K562 (cell line): ENCODE measurements around the gene CCNL2. TPM values are rescaled to one million over a fixed set of nuclear protein-coding genes. Genes with fewer than 3 reads are reported as not detected.

Experiments
- ARID3A ChIP-seq: IDR thresholded peaks from 2 replicates; pipeline ENCODE4 v1.6.1; 2012; ENCODE audit warnings: low read depth, low read length, improper control_type of control experiment, borderline replicate concordance
- ARID3B ChIP-seq: fragments of 250-450 bp; sonication (Bioruptor Pico); IDR thresholded peaks from 2 replicates; pipeline ENCODE4 v1.4.0; 2020; ENCODE audit warnings: borderline replicate concordance
- CEBPG ChIP-seq, 3 experiments: fragments of 200-800 bp in 1 of 3; sonication (Bioruptor generic) in 1 of 3; sonication (generic) in 1 of 3; formaldehyde crosslinking in 1 of 3; IDR thresholded peaks in 2 of 3; conservative IDR thresholded peaks in 1 of 3; 2 replicates each; pipeline versions ENCODE4 v1.6.1 to v1.8.0; 2016 to 2022; ENCODE audit warnings: missing compliant biosample characterization in 2 of 3, missing genetic modification characterization in 2 of 3, mild to moderate bottlenecking in 1 of 3, missing genetic modification reagents in 1 of 3
- CHD1 ChIP-seq: fragments of 200-600 bp; sonication (generic); IDR thresholded peaks from one replicate; pipeline ENCODE4 v1.6.1; 2012; ENCODE audit warnings: mild to moderate bottlenecking, moderate library complexity, low read length, inconsistent platforms
- DACH1 ChIP-seq: fragments of 450-650 bp; IDR thresholded peaks from 2 replicates; pipeline ENCODE4 v1.6.1; 2018; ENCODE audit not compliant: partially characterized antibody
- FIP1L1 ChIP-seq: fragments of 200-400 bp; formaldehyde crosslinking; IDR thresholded peaks from 2 replicates; pipeline ENCODE4 v1.6.1; 2018; ENCODE audit warnings: mild to moderate bottlenecking, low read depth, low read length; ENCODE audit not compliant: poor library complexity, severe bottlenecking
- FOXP4 ChIP-seq: sonication (generic); formaldehyde crosslinking; IDR thresholded peaks from 2 replicates; pipeline ENCODE4 v1.8.0; 2022; ENCODE audit warnings: mild to moderate bottlenecking, missing genetic modification reagents, borderline replicate concordance
- GABPB1 ChIP-seq: sonication (generic); formaldehyde crosslinking; IDR thresholded peaks from 2 replicates; pipeline ENCODE4 v1.8.0; 2022; ENCODE audit warnings: mild to moderate bottlenecking, missing genetic modification reagents
- HCFC1 ChIP-seq: IDR thresholded peaks from 2 replicates; pipeline ENCODE4 v1.6.1; 2012; ENCODE audit warnings: low read depth, low read length, improper control_type of control experiment
- JUN ChIP-seq, 2 experiments: sonication (generic) in 1 of 2; formaldehyde crosslinking in 1 of 2; IDR thresholded peaks; 2 replicates each; pipeline versions ENCODE4 v1.6.1 to v1.8.0; 2012 to 2022; ENCODE audit warnings: borderline replicate concordance in 2 of 2, mild to moderate bottlenecking in 2 of 2, improper control_type of control experiment in 1 of 2, low read depth in 1 of 2, low read length in 1 of 2, missing genetic modification reagents in 1 of 2
- NCOR1 ChIP-seq: fragments of 450-650 bp; IDR thresholded peaks from 2 replicates; pipeline ENCODE4 v1.6.1; 2016; ENCODE audit warnings: mild to moderate bottlenecking, moderate library complexity
- PHB ChIP-seq: fragments of 250-450 bp; sonication (Bioruptor Pico); IDR thresholded peaks from 2 replicates; pipeline ENCODE4 v1.5.0; 2021
- SMAD3 ChIP-seq: fragments of 450-650 bp; formaldehyde crosslinking; conservative IDR thresholded peaks from 2 replicates; pipeline ENCODE4 v1.4.0; 2020; ENCODE audit warnings: mild to moderate bottlenecking
- TCF15 ChIP-seq: fragments of 250-450 bp; sonication (Bioruptor Pico); IDR thresholded peaks from 2 replicates; pipeline ENCODE4 v1.8.0; 2022; ENCODE audit warnings: moderate library complexity, mild to moderate bottlenecking, inconsistent platforms
- THRAP3 ChIP-seq: fragments of 450-650 bp; IDR thresholded peaks from 2 replicates; pipeline ENCODE4 v1.6.1; 2016; ENCODE audit warnings: mild to moderate bottlenecking, inconsistent platforms, borderline replicate concordance
- UBTF ChIP-seq, 2 experiments: IDR thresholded peaks; 2 replicates each; pipeline ENCODE4 v1.6.1; 2012; ENCODE audit warnings: improper control_type of control experiment in 2 of 2, low read depth in 2 of 2, low read length in 2 of 2, borderline replicate concordance in 1 of 2
- ZFP1 ChIP-seq: fragments of 450-650 bp; formaldehyde crosslinking; IDR thresholded peaks from 2 replicates; pipeline ENCODE4 v1.4.0; 2020; ENCODE audit warnings: mild to moderate bottlenecking, mixed read lengths
- ZKSCAN1 ChIP-seq: fragments of 150-350 bp; IDR thresholded peaks from 2 replicates; pipeline ENCODE4 v1.6.1; 2016; ENCODE audit warnings: low read depth, low read length
- polyA plus RNA-seq, 8 experiments: library from polyadenylated mRNA; depleted of rRNA in 4 of 8; stranded (reverse) in 5 of 8; unstranded in 3 of 8; fragments of >200 nt; fragmentation: Nextera tagmentation in 2 of 8; fragmentation: Illumina TruSeq in 1 of 8; extraction: Ambion mirVana in 2 of 8; extraction: Trizol in 1 of 8; gene quantifications; 2 replicates each; pipeline versions ENCODE4 v1.2.1 to v1.2.3, GENCODE V29; 2011 to 2014; ENCODE audit warnings: inconsistent platforms in 1 of 8, missing spikeins in 1 of 8
- total RNA-seq, 7 experiments: library from RNA; depleted of rRNA in 6 of 7; stranded (reverse); fragments of >200 nt in 6 of 7; fragmentation: Illumina TruSeq in 2 of 7; extraction: Trizol in 2 of 7; gene quantifications; 2 replicates each; pipeline versions ENCODE4 v1.2.1 to v1.2.3, GENCODE V29; 2011 to 2021; ENCODE audit warnings: low replicate concordance in 1 of 7

CCNL2 gene
- total and polyA plus RNA-seq, 9 of the 15 experiments (the other 6 are each of a cell fraction or from before 2014, with no cell fraction given) = 2.8 to 287 (median 94.5) TPM

GRCh38 chr1:1397839-1398523, 1.2 kb downstream of the CCNL2 start (continued):
- TF ChIP-seq THRAP3 (no peak), SMAD3 (CRISPR knock-in tag) (no peak), FIP1L1 (no peak), ARID3B (CRISPR knock-in tag) (no peak), ZFP1 (CRISPR knock-in tag) (no peak), DACH1 (peak; percentile 74), PHB (CRISPR knock-in tag) (no peak), GABPB1 (no peak; the same call in 1 of the 2 replicates), ZKSCAN1 (no peak), ARID3A (no peak), CHD1 (peak; percentile 65), CEBPG (CRISPR knock-in tag; IDR thresholded peaks at IDR 0.05) (peak; percentile 77; the same call in 1 of the 2 replicates), CEBPG (tag; conservative IDR thresholded peaks at IDR 0.05 in 1 of 2, IDR thresholded peaks at IDR 0.05 in 1 of 2) (peak; percentile 67 to 71), TCF15 (CRISPR knock-in tag) (no peak), JUN (IDR thresholded peaks at IDR 0.05; ENCODE audit: borderline replicate concordance, low read depth, low read length) (no peak), JUN (CRISPR knock-in tag; IDR thresholded peaks at IDR 0.05; ENCODE audit: borderline replicate concordance) (no peak; the same call in 1 of the 2 replicates), UBTF (IDR thresholded peaks at IDR 0.05; ENCODE audit: borderline replicate concordance in 1 of 2, low read depth in 2 of 2, low read length in 2 of 2) (0 out of 4 replicates have a peak, but pooled peaks of 1 of the 2 experiments have one; percentile 46), NCOR1 (peak; percentile 19; the same call in 1 of the 2 replicates), FOXP4 (CRISPR knock-in tag) (no peak), HCFC1 (peak; percentile 18; the same call in 1 of the 2 replicates)
